DMS114 treated with DMSO at 0.1 percent for 48 hours (cell line): Measurements from ENCODE around the gene CDK15.

Source experiments
- DNase-seq: peaks from one replicate; lab custom pipeline; 2025; ENCODE audit not compliant: unreplicated experiment; lab: John Stamatoyannopoulos, UW

The CDK15 gene

DNA sequence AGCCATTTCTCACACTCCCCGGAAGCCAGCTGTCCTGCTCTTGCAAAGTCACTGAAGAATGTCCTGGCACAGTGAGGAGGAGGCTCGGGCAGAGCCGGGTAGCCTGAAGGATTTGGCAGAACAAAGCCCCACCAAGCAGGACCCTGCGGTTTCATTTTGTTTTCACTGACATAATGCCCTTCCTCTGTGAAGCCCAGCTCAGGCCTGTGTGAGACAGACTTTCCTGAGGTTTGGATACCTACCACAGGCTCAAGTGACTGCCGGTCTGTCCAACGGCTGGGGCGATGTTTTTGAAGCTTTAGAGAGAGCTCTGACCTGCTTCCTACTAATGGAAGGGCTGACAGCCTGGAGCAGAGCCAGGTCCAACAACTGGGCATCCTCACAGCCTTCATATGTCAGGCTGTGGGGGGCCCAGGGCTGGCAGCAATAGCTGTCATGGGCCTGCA is 127.5 kb downstream of the CDK15 start:
- no peak for DNase-seq

DNA sequence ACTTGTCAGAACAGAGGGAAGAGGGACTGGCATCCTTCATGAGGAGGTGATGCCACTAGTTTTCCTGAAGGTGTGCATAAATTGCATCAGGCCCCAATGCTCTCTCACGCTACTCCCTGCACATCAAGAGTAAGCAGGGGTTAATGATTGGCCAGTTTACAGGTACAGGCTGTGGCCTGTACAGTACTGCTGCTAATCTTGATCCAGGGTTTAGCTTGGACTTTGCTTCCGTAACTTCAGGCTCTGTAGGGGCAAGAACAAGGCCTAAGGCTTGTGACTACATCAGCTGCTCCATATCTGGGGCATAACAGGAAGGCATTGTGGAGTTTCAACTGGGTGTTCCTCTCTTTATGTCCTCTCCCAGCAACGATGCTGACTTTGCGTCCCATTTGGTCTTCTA is 130.5 kb downstream of the CDK15 start:
- no peak for DNase-seq

DNA sequence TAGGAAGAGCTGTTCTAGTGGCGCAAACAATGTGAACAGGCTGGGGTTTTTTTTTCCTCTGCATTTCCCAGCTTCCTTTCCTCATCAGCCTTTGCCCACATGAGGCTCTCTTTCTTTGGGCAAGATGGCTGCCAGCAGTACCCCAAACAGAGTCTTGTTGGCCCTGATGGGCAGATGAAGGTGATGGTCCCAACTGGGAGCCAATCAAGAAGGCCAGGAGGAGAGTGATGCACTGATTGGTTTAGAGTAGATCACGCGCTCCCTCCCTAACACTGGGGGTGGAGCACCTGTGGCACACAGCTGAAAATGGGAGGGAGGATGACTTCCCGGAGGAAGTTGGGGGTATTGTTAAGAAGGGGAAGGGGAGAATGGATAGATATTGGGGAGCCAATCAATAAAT is 131.0 kb downstream of the CDK15 start:
- no peak for DNase-seq

DNA sequence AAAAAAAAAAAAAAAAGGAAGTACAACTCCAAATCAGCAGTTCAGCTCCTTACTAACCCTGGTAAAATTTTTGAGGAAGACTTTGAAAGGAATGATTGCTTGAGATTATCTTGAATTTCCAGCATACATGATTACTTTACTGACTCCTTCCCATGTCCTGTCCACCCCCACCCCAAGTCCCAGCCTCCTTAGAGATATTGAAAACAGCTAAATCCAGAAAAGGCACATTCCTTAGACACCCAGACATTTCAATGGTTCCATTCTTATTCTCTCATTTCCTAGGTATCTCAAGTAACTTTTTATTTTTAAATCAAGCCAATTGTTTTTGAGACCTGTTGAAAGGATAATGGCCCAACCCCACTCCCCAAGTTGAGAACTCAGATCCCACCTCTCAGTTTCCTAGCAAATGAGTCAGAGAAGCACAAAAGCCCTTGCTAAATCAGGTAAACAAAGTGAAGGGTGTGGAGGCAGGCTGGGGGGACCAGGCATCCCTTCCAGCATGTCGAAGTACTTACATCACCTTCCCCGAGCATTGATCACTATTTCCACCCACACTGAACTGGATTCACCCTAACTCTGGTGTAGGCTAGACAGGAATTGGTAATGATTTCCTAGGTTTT is 131.9 kb downstream of the CDK15 start:
- DNase-seq: no peak

DNA sequence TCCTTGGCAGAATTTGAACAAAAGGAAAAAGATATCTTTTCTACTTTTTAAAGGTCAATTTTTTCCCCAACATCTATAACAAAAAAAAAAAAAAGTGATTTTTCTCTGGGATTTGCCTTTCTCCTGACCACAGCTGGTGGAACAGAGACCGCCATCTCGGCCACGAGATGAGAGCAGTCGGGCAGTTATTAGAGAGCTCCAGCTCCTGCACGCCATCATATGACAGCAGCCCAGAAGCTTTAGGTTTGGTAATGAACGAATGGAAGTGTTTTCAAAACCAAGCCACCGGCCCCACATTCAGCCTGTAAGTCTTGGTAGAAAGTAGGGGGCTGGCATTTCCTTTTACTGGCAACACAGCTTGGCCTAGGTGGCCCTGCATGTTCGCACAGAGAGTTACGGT is 132.4 kb downstream of the CDK15 start:
- DNase-seq: no peak

DNA sequence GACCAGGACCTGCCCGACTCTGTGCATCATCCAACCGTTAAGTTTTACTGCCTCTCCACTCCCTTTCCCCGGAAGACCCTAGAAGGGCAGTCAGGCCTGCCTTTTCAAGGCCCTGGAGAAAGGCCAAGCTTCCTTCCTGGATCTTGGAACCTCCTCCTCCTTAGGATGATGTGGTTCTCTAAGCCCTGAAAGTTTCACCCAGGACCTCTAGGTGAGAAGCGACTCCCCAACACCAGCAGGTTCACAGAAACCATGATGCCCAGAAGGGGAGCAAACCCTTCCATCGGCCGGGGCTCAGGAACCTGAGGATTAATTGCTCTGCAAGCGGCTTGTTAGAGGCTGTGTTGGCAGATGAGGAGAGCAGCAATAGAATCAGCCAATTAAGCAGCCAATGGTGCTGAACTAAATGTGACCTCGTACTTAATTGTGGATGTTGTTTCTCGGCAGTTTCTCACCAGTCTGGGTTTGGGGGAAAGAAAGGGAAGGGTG is 133.2 kb downstream of the CDK15 start:
- no peak for DNase-seq

DNA sequence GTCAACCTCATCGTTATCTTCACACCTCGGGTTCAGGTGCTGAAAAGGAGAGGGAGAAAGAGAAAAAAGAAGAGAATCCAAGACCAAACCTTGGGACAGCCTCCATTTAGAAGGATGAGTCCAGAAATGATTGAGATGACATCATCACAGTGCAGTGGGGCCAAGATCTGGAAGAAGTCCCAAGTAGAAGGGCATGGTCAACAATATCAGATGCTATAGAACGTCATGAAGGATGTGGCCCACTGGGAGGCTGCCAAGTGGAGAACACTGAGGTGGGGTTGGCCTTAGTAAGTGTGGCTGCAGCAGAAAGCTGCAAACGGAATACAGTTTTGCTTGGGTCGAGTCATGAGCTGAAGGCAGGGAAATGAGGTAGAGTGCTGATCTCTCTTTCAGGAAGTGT is 136.2 kb downstream of the CDK15 start:
- DNase-seq: no peak
